Sigmoid colon (tissue), 3 donors: ENCODE results near the gene TPM4.

Experiments
- POLR2A ChIP-seq, 2 donors: fragments of 450-650 bp; IDR thresholded peaks; one replicate each; pipeline ENCODE4 v1.6.1; 2016; ENCODE audit warnings: antibody characterized with exemption in 2 of 2, mild to moderate bottlenecking in 2 of 2, moderate library complexity in 2 of 2
- TF ChIP-seq, protein P1 (sequence below), 4 experiments: fragments of 450-650 bp in 3 of 4; fragments of 200-600 bp in 1 of 4; IDR thresholded peaks; one replicate each; pipeline ENCODE4 v1.5.1; 2016 to 2019; ENCODE audit warnings: antibody characterized with exemption in 4 of 4, mild to moderate bottlenecking in 3 of 4, moderate library complexity in 2 of 4

GRCh38 chr19:16034180-16034579 lies 42.1 kb upstream of the TPM4 start:
- TF ChIP-seq, protein P1, sequence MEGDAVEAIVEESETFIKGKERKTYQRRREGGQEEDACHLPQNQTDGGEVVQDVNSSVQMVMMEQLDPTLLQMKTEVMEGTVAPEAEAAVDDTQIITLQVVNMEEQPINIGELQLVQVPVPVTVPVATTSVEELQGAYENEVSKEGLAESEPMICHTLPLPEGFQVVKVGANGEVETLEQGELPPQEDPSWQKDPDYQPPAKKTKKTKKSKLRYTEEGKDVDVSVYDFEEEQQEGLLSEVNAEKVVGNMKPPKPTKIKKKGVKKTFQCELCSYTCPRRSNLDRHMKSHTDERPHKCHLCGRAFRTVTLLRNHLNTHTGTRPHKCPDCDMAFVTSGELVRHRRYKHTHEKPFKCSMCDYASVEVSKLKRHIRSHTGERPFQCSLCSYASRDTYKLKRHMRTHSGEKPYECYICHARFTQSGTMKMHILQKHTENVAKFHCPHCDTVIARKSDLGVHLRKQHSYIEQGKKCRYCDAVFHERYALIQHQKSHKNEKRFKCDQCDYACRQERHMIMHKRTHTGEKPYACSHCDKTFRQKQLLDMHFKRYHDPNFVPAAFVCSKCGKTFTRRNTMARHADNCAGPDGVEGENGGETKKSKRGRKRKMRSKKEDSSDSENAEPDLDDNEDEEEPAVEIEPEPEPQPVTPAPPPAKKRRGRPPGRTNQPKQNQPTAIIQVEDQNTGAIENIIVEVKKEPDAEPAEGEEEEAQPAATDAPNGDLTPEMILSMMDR (IDR thresholded peaks at IDR 0.05) = no peak
- no peak for TF ChIP-seq POLR2A (IDR thresholded peaks at IDR 0.05)
